ENCODE data around the gene TLL1.
A peak's percentile ranks its signal among the peaks of the same experiment; 100 is the strongest.

The TLL1 gene

DNA sequence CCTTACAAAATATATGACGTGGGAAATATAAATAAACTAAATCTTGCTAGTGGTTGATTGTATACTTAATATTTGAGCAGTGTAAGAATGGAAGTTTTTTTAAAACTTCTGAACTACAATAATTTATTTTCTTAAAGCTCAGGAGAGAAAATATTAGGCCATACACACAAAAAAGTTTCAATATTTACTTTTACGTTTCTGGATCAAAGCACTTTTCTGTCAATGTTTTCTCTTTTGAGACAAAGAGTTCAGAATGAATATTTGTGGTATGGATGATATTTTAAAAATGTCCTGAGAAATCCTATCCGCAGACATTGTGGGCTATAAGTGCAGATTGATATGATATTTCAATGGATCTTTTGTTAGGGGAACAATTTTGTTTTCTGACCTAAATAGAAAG lies 109.9 kb downstream of the TLL1 start:
- no peak overlapping the region for H3K4me3 ChIP-seq (ENCODE audit: low read depth, low read length)
- POLR2A ChIA-PET: no interaction called here
- no peak for DNase-seq (ENCODE audit: low read depth, low spot score)
- CTCF ChIA-PET: no interaction called here
- TF ChIP-seq, protein P1, sequence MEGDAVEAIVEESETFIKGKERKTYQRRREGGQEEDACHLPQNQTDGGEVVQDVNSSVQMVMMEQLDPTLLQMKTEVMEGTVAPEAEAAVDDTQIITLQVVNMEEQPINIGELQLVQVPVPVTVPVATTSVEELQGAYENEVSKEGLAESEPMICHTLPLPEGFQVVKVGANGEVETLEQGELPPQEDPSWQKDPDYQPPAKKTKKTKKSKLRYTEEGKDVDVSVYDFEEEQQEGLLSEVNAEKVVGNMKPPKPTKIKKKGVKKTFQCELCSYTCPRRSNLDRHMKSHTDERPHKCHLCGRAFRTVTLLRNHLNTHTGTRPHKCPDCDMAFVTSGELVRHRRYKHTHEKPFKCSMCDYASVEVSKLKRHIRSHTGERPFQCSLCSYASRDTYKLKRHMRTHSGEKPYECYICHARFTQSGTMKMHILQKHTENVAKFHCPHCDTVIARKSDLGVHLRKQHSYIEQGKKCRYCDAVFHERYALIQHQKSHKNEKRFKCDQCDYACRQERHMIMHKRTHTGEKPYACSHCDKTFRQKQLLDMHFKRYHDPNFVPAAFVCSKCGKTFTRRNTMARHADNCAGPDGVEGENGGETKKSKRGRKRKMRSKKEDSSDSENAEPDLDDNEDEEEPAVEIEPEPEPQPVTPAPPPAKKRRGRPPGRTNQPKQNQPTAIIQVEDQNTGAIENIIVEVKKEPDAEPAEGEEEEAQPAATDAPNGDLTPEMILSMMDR (IDR thresholded peaks at IDR 0.05; ENCODE audit: insufficient read depth, low read length, missing control alignments): no peak

- no peak overlapping the region for H3K4me3 ChIP-seq (ENCODE audit: low read depth, low read length)
- ChIA-PET CTCF (no interaction called here), POLR2A (no interaction called here)
- TF ChIP-seq, protein P1 (IDR thresholded peaks at IDR 0.05; ENCODE audit: insufficient read depth, low read length, missing control alignments): no peak
- no peak for DNase-seq (ENCODE audit: low read depth, low spot score)
Observed at GRCh38 chr4:165986956-165987698, 114.1 kb downstream of the TLL1 start.

DNA sequence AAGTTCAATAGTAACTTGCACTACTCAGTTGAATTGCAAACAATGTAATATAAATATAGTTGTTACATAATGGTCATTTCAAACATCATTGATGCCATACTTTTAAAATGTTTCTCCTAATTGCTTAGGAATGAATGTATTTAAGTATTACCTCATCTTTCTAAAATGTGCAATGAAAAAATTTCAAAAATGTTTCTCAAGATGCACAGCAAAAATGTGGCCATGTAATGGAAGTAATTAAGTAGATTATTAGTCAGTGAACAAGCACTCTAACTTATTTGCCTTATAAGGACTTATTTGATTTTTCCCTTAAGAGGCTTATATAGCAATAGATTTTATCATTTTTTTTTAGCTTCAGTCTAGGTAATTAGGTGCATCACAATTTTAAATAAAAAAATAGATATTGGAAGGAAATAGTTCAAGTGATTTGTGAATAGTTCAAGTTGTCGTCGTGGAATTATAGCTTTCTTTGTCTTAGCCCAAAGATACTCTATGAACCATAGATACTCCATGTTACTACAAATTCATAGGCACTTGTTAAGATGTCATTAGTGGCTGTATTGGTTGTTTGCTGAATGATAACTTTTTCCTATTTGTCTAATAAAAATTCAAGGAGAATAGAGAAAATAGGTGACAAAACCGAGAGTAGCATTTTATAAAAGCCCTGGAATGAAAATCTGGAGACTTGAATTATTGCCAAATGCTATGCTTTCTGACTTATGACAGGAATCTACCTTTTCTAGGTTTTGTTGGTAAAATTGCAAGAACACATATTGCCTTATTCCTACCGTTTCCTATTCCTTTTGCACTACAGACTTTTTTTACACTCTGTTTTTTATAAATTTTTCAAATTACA lies 118.5 kb downstream of the TLL1 start:
- CTCF ChIA-PET: no interaction called here
- DNase-seq (ENCODE audit: low read depth, low spot score): peak; percentile 21

DNA sequence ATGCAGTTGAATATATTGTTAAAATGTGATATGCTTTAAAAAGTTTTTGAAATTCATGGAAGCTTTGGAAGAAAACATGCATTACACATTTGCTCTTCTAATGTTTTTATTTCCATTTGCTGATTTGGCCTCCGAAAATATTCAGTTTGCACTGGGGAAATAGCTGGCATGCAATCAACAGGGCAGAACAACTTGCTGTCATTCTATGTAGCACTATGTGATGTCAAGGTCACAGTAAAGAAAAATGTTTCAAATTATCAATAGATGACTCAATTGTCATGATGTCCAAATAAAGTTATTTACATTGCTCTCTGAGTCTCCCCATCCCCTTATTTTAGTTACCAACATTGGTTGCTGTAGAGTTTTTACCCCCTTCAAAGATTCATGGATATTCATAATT lies 119.2 kb downstream of the TLL1 start:
- H3K4me3 ChIP-seq (ENCODE audit: low read depth, low read length): no peak overlapping the region
- ChIA-PET CTCF (no interaction called here), POLR2A (no interaction called here)
- TF ChIP-seq, protein P1 (IDR thresholded peaks at IDR 0.05; ENCODE audit: insufficient read depth, low read length, missing control alignments): no peak
- DNase-seq (ENCODE audit: low read depth, low spot score): no peak

More for the DNA sequence above, 118.5 kb downstream of the TLL1 start:
- H3K4me3 ChIP-seq (ENCODE audit: low read depth, low read length): no peak overlapping the region
- TF ChIP-seq, protein P1 (IDR thresholded peaks at IDR 0.05; ENCODE audit: insufficient read depth, low read length, missing control alignments): no peak
- POLR2A ChIA-PET: no interaction called here

DNA sequence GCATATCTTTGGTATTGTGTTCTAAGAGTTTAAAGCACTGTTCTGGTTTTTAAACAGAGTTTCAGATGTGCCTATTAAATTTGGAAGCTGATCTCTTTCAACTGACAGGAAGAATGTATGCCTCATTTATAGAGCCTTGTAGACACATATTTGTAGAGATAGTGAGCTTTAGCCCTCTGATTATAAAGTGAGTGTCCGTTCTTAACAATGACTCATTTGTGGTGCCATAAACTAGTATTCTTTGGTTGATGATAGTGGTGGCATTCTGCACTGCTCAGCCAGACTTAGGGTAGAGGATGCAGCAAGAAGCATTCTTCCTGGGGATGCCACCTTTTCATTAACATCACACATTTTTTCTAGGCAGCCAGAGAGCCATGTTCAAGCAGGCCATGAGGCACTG lies 121.7 kb downstream of the TLL1 start:
- TF ChIP-seq, protein P1 (IDR thresholded peaks at IDR 0.05; ENCODE audit: insufficient read depth, low read length, missing control alignments): no peak
- POLR2A ChIA-PET: no interaction called here
- CTCF ChIA-PET: no interaction called here
- no peak for DNase-seq (ENCODE audit: low read depth, low spot score)
- H3K4me3 ChIP-seq (ENCODE audit: low read depth, low read length): no peak overlapping the region

DNA sequence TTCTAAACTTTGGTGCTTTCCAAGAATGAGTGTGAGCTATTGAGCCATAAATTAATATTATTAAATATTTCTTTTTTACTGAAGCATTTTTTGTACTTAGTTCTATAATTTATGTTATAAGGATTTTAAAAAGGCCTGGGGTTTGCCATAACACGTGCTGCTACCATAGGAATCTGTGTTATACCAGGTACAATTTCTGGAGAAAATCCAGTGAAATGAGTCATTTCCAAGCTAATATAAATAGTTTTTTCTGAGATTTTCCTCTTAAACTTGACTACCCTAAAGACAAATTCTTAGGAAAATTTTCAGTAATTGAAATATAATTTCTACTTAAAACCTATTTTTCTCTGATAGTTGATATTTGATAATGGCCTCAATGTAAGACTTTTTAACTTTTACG lies 130.8 kb downstream of the TLL1 start:
- H3K4me3 ChIP-seq (ENCODE audit: low read depth, low read length): no peak overlapping the region
- POLR2A ChIA-PET: no interaction called here
- DNase-seq (ENCODE audit: low read depth, low spot score): no peak
- CTCF ChIA-PET: no interaction called here
- TF ChIP-seq, protein P1 (IDR thresholded peaks at IDR 0.05; ENCODE audit: insufficient read depth, low read length, missing control alignments): no peak
